Heart left ventricle (tissue), 16 donors: ENCODE data around the gene CRABP1. TPM values are rescaled to one million over a fixed set of nuclear protein-coding genes. Genes with fewer than 3 reads are reported as not detected.

Experiments
- ATAC-seq, 4 donors: fragments of 200-7000 bp; cut with Tn5 transposase; one replicate each; pipeline ENCODE4 v1.9.1; 2020 to 2022; ENCODE audit warnings: moderate library complexity in 4 of 4, mild to moderate bottlenecking in 3 of 4, moderate number of reproducible peaks in 1 of 4
- DNase-seq, 5 donors: peaks; one replicate each; pipeline ENCODE4 v3.0.0-alpha.2; 2020
- H3K27ac ChIP-seq, 12 donors: fragments of 200-600 bp; sonication (generic) in 4 of 12; one replicate each; pipeline versions ENCODE4 v1.5.0 to v1.8.0; 2016 to 2022; ENCODE audit warnings: mild to moderate bottlenecking in 2 of 12
- H3K27me3 ChIP-seq, 9 donors: fragments of 200-600 bp; sonication (generic) in 2 of 9; one replicate each; pipeline versions ENCODE4 v1.5.1 to v1.8.0; 2016 to 2022; ENCODE audit warnings: mild to moderate bottlenecking in 3 of 9
- H3K36me3 ChIP-seq, 9 donors: fragments of 200-600 bp; sonication (generic) in 2 of 9; one replicate each; pipeline versions ENCODE4 v1.5.0 to v1.8.0; 2018 to 2022; ENCODE audit warnings: mild to moderate bottlenecking in 2 of 9
- H3K4me1 ChIP-seq, 12 donors: fragments of 200-600 bp; sonication (generic) in 4 of 12; one replicate each; pipeline versions ENCODE4 v1.5.0 to v1.8.0; 2016 to 2022; ENCODE audit warnings: mild to moderate bottlenecking in 3 of 12
- H3K4me3 ChIP-seq, 12 donors: fragments of 200-600 bp; sonication (generic) in 4 of 12; one replicate each; pipeline versions ENCODE4 v1.5.0 to v1.8.0; 2017 to 2022; ENCODE audit warnings: mild to moderate bottlenecking in 9 of 12, moderate library complexity in 4 of 12
- H3K9me3 ChIP-seq, 12 donors: fragments of 200-600 bp; sonication (generic) in 4 of 12; one replicate each; pipeline versions ENCODE4 v1.5.0 to v1.8.0; 2016 to 2022; ENCODE audit warnings: mild to moderate bottlenecking in 1 of 12
- CTCF ChIP-seq, 12 donors: fragments of 200-600 bp; sonication (generic) in 4 of 12; IDR thresholded peaks; one replicate each; pipeline versions ENCODE4 v1.5.0 to v1.8.0; 2018 to 2022; ENCODE audit warnings: antibody characterized with exemption in 12 of 12, mild to moderate bottlenecking in 5 of 12
- POLR2A ChIP-seq, 2 donors: fragments of 450-650 bp; IDR thresholded peaks; one replicate each; pipeline ENCODE4 v1.6.1; 2017; ENCODE audit warnings: antibody characterized with exemption in 2 of 2, mild to moderate bottlenecking in 2 of 2, moderate library complexity in 2 of 2
- WGBS, 4 donors: extraction: QIAGEN DNeasy Blood & Tissue Kit in 2 of 4; methylation state at CpG; one replicate each; pipeline versions ENCODE4 v1.1.5 to v1.1.7; 2013 to 2018; 5-methylcytosine and 5-hydroxymethylcytosine counted together
- intact Hi-C, 10 donors: fragments of 100-400 bp; cut with DNase I; formaldehyde crosslinking; loops; one replicate each; pipeline versions ENCODE4 v1.11.1 to v1.14.2; 2022
- polyA plus RNA-seq, 2 donors: library from polyadenylated mRNA; stranded (reverse); fragments of 200-250 nt; gene quantifications; one replicate each; pipeline ENCODE4 v1.2.3, GENCODE V29; 2013
- total RNA-seq, 9 donors: library from RNA; depleted of rRNA in 2 of 9; stranded (reverse); fragments of >200 nt in 2 of 9; fragmentation: NEBNext Ultra II Directional in 3 of 9; extraction: Animal tissue kit (Norgen Biotek cat#: 25700) in 3 of 9; gene quantifications; one replicate each; pipeline versions ENCODE4 v1.1.0 to v1.2.4, GENCODE V29; 2016 to 2023
- donor health status: ischemic (EF 13 %, LVEDD 7.1; RV severe dilation, severe dysfunction).
- donor health status: healthy with polysubstance abuse.
- donor health status: DM: no; HTN: yes; CAD: no.
- donor health status: DM: no; HTN: no; CAD: no.
- donor health status: ischemic (EF 25% LVEDD 6.9; RV normal size, moderate dysfunction).
- donor health status: ischemic (EF 25% LVEDD 5.7; RV mildly dilated, moderate dysfunction).
- donor health status: healthy.
- donor health status: DM: yes; HTN: yes; CAD: no.
- donor health status: ischemic (EF 35%, LVEDD 5.7; RV mildly dilated, moderate dysfunction).
- donor health status: nonischemic (EF 11% LVEDD 7.7; RV severe dilation, severe dysfunction).
- donor health status: DM: yes; HTN: yes; CAD: no.
- donor health status: PGD.
- donor health status: ischemic (EF 29% LVEDD 5.4; RV normal size, mild dysfunction).
- donor health status: nonischemic (EF 23%, LVEDD 6.1; RV moderate dilation, normal function).

Gene CRABP1
- total and polyA plus RNA-seq, 11 donors = 0.46 TPM; not detected in 10

- H3K9me3 ChIP-seq = no peaks in the 10 kb centered on the region
- intact Hi-C loops = no loop called here
- DNase-seq = no peak
- WGBS, 4 donors = 61 to 69% (median 64%) methylated on average over 4 of the region's 4 CpGs
- no peak overlapping the region for H3K4me3 ChIP-seq
- TF ChIP-seq POLR2A (IDR thresholded peaks at IDR 0.05) = no peak
- no peak for TF ChIP-seq CTCF (IDR thresholded peaks at IDR 0.05)
- no peaks in the 10 kb centered on the region for H3K4me1 ChIP-seq
- no peaks in the 10 kb centered on the region for H3K36me3 ChIP-seq
- no peak overlapping the region for H3K27ac ChIP-seq
- no peak for ATAC-seq
- H3K27me3 ChIP-seq = peaks cover 0 to 18% (median 0%) of the 10 kb centered on the region in 9 donors
Measured at GRCh38 chr15:78392430-78392829, 52.3 kb downstream of the CRABP1 start.

GRCh38 chr15:78393137-78393536 is 53.0 kb downstream of the CRABP1 start:
- Histone ChIP-seq H3K36me3 (no peaks in the 10 kb centered on the region), H3K4me1 (no peaks in the 10 kb centered on the region), H3K27ac (no peak overlapping the region), H3K4me3 (no peak overlapping the region), H3K9me3 (no peaks in the 10 kb centered on the region), H3K27me3 (peaks cover 0 to 13% (median 0%) of the 10 kb centered on the region in 9 donors)
- no peak for DNase-seq
- intact Hi-C loops = no loop called here
- 62 to 84% (median 77%) methylated on average over 1 of the region's 1 CpG for WGBS, 4 donors
- TF ChIP-seq POLR2A (IDR thresholded peaks at IDR 0.05) (no peak), CTCF (IDR thresholded peaks at IDR 0.05) (no peak)
- ATAC-seq = no peak

GRCh38 chr15:78394026-78394425 is 53.9 kb downstream of the CRABP1 start:
- Histone ChIP-seq H3K27me3 (peaks cover 0 to 13% (median 0%) of the 10 kb centered on the region in 9 donors), H3K9me3 (no peaks in the 10 kb centered on the region), H3K36me3 (no peaks in the 10 kb centered on the region), H3K4me3 (no peak overlapping the region), H3K4me1 (no peaks in the 10 kb centered on the region), H3K27ac (no peak overlapping the region)
- TF ChIP-seq POLR2A (IDR thresholded peaks at IDR 0.05) (no peak), CTCF (IDR thresholded peaks at IDR 0.05) (no peak)
- intact Hi-C loops = no loop called here
- ATAC-seq (no peak), DNase-seq (no peak)
- WGBS, 4 donors = 77 to 91% (median 88%) methylated on average over 3 of the region's 3 CpGs

GRCh38 chr15:78394981-78395616 is 54.9 kb downstream of the CRABP1 start:
- ATAC-seq (no peak), DNase-seq (no peak)
- Histone ChIP-seq H3K36me3 (no peaks in the 10 kb centered on the region), H3K4me1 (no peaks in the 10 kb centered on the region), H3K9me3 (no peaks in the 10 kb centered on the region), H3K27ac (no peak overlapping the region), H3K4me3 (no peak overlapping the region), H3K27me3 (peaks cover 0 to 13% (median 0%) of the 10 kb centered on the region in 9 donors)
- intact Hi-C loops = no loop called here
- TF ChIP-seq CTCF (IDR thresholded peaks at IDR 0.05) = no peak
- no peak for TF ChIP-seq POLR2A (IDR thresholded peaks at IDR 0.05)
- 47 to 58% (median 54%) methylated on average over 13 of the region's 13 CpGs for WGBS, 4 donors
